ENCODE results near the gene MRFAP1L1.

DNA sequence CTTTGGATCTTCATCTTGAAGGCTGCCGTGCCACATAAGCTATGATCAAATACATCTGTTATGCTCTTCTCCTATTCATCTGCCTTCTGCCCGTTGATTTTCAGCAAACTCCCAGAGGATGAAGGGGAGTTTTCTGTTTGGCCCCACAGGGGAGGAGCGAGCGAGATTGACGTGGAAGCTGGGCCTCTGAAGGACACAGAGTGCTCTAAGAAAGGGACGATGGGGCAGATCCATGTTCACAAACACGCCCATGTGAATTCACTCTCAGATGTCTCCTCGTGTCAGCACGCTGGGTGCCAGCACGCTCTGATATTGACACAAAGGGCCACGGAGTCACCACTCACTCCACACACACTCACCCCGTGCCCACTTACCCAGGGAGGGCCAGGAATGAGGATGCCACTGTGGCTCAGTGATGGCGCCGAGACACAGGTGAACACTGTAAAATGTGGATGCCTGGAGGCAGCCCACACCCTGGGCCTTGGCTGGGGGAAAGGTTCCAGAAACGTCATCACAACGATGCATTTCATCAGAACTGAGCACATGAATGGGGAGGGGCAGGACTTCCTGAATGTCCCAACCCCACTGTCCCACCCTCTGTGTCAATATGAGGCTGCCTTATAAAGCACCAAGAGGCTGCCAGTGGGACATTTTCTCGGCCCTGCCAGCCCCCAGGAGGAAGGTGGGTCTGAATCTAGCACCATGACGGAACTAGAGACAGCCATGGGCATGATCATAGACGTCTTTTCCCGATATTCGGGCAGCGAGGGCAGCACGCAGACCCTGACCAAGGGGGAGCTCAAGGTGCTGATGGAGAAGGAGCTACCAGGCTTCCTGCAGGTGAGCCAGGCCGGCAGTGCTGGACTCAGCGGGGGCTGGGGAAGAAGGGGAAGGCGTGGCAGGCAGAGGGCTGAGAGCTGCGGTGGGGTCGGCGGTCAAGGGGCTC lies 16.2 kb downstream of the MRFAP1L1 start, which contains the start of gene S100P:
- TF ChIP-seq, protein P1, sequence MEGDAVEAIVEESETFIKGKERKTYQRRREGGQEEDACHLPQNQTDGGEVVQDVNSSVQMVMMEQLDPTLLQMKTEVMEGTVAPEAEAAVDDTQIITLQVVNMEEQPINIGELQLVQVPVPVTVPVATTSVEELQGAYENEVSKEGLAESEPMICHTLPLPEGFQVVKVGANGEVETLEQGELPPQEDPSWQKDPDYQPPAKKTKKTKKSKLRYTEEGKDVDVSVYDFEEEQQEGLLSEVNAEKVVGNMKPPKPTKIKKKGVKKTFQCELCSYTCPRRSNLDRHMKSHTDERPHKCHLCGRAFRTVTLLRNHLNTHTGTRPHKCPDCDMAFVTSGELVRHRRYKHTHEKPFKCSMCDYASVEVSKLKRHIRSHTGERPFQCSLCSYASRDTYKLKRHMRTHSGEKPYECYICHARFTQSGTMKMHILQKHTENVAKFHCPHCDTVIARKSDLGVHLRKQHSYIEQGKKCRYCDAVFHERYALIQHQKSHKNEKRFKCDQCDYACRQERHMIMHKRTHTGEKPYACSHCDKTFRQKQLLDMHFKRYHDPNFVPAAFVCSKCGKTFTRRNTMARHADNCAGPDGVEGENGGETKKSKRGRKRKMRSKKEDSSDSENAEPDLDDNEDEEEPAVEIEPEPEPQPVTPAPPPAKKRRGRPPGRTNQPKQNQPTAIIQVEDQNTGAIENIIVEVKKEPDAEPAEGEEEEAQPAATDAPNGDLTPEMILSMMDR (IDR thresholded peaks at IDR 0.05), result no peak
- no peak for TF ChIP-seq POLR2A (IDR thresholded peaks at IDR 0.05)
